IPS DF 4.7 (cell line): ENCODE data around the gene NRG2.

ENCODE experiments used
- DNase-seq: peaks from one replicate; pipeline ENCODE4 v3.0.0-alpha.2; 2013; ENCODE audit warnings: low spot score; ENCODE audit errors: extremely low read depth

Gene NRG2

DNA sequence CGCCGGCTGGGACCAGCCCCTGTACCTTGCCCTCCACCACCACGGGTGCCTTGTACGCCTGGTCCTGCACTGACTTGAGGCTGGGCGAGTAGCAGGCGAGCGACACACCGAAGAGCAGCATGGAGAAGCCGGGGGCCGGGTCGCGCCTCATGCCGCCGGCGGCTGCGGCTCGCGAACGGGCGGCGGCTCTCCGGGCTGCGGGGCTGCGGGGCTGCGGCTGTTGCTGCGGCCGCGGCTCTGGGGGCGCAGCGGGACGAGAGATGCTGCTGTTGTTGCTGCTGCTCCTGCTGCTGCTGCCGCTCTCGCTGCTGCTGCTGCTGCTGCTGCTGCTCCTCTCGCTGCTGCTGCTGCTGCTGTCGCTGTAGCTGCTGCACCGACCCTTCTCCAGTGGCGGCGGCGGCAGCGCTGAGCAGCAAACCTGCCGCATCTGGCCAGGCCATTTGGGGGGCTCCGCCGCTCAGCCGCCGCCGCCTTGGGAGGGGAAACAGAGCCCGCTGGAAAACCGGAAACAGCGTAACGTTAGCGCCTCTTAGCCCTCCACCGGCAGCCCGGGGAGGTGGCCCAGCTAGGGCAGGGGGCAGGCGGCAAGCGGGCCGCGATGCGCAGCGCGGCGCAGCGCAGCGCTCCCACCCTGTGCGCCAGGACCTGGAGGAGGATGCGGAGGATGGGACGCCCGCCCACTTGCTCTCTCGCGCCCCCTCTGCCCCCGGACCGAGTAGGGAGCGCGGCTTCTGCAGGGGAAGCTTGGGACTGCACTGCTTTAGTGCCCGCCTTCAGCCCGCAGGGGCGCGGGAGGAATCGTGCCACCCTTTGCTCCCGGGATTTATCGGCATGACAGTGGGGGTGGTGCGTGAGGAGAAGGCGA lies at the start of gene NRG2:
TSS of gene NRG2 (minus strand) at position 657 of the 865 bp plus-strand sequence.
- DNase-seq: no peak

GRCh38 chr5:140090251-140090650 lies 47.2 kb upstream of the NRG2 start:
- DNase-seq: no peak

DNA sequence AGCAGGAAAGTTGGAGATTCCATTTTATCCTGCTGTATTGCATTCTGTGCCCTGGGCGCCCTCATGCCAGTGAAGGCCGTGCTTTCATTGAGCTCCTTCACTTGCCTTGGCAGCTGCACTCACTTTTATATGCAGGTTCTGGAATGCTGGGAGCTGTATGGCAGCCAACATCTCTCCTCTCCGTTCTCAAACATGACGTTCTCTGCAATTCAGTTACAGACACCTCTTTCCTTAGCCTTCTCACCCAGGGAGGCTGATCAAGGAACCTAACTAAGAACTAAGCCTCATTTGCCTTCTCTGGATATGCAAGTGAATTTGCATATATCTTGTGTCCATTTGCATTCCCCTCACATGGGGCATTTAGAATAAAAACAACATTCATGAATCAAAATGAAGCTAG lies 41.4 kb upstream of the NRG2 start:
- DNase-seq: no peak

GRCh38 chr5:140083650-140084049 lies 40.6 kb upstream of the NRG2 start:
- DNase-seq: no peak

DNA sequence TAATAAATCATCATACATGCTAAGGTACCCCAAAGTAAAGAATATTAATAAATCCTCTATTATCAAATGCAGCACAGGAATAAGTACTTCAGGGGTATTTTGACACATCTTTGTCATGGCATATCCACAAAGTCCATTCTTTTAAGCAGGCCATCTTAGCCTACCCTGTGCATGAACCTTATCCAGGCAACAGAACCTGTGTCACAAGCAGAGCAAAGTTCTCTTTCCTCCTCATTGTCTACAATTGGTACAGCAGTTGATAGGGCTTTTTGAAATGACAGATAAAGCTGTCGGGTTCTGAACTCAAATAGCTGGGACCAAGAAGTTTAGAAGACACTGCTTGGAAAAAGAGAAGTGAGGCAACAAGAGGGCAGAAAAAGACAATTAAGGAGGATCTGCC lies 40.0 kb upstream of the NRG2 start:
- DNase-seq: no peak

DNA sequence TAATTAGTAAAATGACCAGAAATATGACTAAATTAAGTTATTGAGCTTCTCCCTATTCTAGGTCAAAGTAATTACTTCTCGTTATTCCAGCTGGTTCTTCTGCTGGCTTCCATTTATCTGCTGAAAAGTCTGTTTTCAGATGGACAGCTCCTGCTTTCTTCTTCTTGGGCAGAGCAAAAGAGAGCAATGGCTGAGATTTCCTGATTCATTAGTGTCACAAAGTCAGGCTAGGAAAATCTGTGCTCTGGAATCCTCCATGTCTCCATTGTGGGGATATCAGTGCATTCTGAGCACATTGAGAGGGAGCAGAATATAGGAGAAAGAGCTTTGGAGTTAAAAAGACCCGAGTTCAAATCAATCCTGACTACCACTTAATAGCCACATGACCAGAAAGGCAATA lies 33.7 kb upstream of the NRG2 start:
- no peak for DNase-seq

DNA sequence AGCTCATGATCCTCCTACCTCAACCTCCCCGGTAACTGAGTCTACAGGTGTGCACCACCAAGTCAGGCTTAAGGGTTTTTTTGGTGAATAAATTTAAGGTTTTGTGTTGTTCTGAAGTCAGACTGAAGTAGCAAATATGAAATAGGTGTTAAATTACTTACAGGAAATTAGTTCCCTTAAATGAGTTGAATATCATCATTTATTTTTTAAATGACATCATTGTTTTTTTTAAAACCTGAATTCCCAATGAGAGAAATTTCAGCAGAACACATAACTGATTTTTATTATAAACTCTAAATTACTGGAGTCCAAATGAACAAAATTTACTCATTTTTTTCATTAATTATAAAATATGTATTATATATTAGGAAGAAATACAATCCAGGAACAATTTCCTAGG lies 33.0 kb upstream of the NRG2 start:
- DNase-seq: no peak

DNA sequence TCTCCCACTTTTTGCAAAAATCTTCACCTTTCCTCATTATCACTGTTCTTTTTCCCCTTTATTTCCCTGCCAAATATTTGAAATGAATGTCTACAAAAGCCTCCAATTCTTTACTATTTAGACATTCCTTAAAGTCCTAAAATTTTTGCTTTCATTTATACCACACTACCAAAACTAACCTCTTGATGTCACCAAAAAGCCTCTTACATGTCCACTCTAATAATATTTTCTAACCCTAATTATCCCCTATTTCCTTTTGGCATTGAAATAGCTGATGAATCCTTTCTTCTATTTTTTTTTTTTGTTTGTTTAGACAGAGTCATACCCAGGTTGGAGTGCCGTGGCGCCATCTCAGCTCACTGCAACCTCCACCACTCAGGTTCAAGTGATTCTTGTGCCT lies 32.3 kb upstream of the NRG2 start:
- no peak for DNase-seq

GRCh38 chr5:140073296-140073695 lies 30.2 kb upstream of the NRG2 start:
- DNase-seq: no peak

DNA sequence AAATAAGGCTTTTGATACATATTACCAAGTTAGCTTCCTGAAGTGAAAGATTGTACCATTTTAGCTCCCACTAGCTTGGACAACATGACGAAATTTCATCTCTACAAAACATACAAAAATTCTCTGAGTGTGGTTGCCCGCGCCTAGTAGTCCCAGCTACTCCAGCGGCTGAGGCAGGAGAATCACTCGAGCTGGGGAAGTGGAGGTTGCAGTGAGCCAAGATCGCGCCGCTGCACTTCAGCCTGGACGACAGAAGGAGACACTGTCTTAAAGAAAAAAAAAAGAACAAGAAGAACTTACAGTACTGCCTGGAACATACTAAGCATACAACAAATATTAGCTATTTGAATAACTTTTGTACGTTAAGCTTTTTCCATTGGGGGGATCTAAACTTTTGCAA lies 29.7 kb upstream of the NRG2 start:
- no peak for DNase-seq

- no peak for DNase-seq
Measured at GRCh38 chr5:140060816-140061215, 17.7 kb upstream of the NRG2 start.

DNA sequence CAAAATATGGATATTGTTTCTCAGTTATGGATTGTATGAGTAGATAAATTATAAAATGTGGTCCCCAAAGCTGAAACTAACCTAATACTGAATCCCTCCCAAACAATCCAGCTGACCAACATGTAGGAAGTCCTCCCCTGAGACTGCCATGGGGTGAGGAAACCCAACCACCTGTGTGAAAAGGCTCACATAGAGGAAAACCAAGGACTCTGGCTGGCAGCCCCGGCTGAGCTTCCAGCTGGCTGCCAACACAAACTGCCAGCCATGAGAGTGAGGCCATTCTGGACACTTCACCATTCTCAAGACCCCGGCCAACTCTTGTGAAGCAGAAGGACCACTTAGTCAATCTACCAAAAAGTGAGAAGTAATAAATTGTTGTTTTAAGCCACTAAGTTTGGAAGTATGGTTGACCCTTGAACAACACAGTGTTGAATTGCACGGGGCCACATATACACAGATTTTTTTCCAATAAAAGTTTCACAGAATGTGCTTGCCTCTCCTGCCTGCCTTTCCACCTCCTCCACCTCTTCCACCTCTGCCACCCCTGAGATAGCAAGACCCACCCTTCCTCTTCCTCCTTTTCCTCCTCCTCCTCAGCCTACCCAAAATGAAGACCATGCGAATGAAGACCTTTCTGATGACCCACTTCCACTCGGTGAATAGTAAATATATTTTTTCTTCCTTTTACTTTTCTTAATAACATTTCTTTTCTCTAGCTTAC lies 15.3 kb upstream of the NRG2 start:
- DNase-seq: no peak

DNA sequence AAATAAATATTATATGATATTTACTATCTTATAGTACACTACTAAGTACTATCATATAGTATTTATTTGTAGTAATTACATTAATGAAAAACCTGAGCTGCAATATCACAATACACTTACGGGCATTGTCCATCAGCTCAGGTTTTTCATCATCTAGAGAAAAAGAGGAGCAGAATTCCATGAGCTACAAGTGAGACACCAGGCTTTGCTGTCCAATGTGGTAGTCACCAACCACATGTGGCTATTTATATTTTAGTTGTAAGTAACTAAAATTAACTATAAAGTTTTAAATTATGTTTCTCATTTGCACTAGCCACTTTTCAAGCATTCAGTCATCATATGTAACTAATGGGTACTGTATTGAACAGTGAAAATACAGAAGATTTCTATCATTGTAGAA lies 13.8 kb upstream of the NRG2 start:
- no peak for DNase-seq

- DNase-seq: no peak
Measured at GRCh38 chr5:140055152-140055551, 12.1 kb upstream of the NRG2 start.

GRCh38 chr5:140054086-140054689 lies 11.1 kb upstream of the NRG2 start:
- no peak for DNase-seq

- no peak for DNase-seq
Measured at GRCh38 chr5:140051950-140052349, 8.9 kb upstream of the NRG2 start.

DNA sequence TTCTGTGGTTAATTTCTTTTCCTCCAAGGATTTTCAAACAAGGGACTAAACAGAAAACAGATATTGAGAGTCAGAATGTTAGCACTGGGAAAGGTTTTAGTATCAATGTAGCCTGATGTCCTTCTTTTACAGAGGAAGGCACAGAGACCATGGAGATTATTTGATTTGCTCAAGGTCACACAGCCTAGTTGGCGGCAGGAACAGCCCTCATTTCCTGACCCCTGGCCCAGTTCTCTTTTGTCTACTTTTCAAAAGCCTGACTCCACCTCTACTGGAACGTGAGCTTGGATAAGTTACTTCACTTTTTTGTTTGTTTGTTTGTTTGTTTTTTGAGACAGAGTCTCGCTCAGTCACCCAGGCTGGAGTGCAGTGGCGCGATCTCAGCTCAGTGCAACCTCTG lies 6.6 kb upstream of the NRG2 start:
- DNase-seq: no peak

- DNase-seq: no peak
Measured at GRCh38 chr5:140049205-140049604, 6.1 kb upstream of the NRG2 start.

GRCh38 chr5:140044041-140044440 lies 942 bp upstream of the NRG2 start:
- DNase-seq: no peak

- no peak for DNase-seq
Measured at GRCh38 chr5:140043508-140043872, 391 bp upstream of the NRG2 start.

GRCh38 chr5:140042393-140042642 lies 781 bp downstream of the NRG2 start:
- DNase-seq: no peak

DNA sequence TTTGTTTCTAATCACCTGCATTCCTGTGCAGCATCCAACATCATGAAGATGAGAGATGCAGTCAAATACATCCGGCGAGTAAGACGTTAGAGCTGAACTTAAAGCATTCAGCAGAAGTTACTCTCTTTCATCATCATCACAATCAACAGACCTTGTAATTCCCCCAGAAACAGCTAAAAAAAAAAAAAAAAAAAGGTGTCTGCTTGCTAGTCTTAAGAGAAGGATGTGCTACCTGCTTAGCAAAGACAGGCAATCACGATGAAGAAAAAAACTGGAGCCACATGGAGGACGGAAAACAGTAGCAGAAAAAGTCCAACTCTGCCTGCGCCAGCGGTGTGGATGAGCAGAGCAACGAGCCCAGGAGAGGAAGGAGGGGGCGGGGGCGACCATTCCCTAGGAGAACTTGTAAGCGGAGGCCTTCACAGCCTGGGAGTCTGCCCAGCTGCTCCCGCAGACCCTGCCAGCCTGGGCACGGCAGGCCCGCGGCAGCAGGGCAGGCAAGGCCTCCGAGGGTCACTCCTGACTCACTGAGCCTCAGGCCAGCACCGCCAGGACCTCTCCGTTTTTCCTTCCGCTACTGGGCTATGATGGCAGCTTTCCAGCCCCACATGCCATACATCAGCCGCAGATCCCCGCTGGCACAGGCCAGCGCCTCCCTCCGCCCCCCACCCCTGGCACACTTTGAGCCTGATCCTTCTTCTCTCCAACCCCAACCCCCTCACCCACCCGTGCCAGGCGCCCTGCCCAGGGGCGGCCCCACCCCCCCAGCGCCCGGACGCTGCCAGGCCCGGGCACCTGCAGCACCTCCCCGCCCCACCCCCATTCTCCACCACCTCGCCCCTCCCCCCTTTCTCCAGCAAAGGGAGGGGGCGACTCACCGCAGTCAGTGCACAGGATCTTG lies 1.4 kb downstream of the NRG2 start:
- no peak for DNase-seq
